DOHH2 (cell line): ENCODE data around the gene TTC23.

Source experiments
- CTCF ChIP-seq: fragments of 200-600 bp; sonication (generic); IDR thresholded peaks from one replicate; pipeline ENCODE4 v1.5.1; 2014; ENCODE audit warnings: antibody characterized with exemption, mild to moderate bottlenecking, low read depth, low read length; ENCODE audit not compliant: poor library complexity, severe bottlenecking
- EZH2phosphoT487 ChIP-seq: fragments of 200-600 bp; sonication (generic); IDR thresholded peaks from 2 replicates; pipeline ENCODE4 v1.6.1; 2017; ENCODE audit warnings: borderline replicate concordance, mild to moderate bottlenecking, antibody characterized with exemption, low read length, moderate library complexity, mixed read lengths

GRCh38 chr15:99180964-99181306, 68.4 kb downstream of the TTC23 start:
- TF ChIP-seq CTCF (no peak), EZH2phosphoT487 (no peak)
